ENCODE results near the gene PZP. TPM values are rescaled to one million over a fixed set of nuclear protein-coding genes. Genes with fewer than 3 reads are reported as not detected.

Gene PZP
- total RNA-seq, 1 experiment from 2014 or later, result not detected

GRCh38 chr12:9107542-9107873, 100.7 kb downstream of the PZP start:
- no peaks in the 10 kb centered on the region for H3K27me3 ChIP-seq
- H3K27ac ChIP-seq, result no peak overlapping the region
- H3K4me3 ChIP-seq, result no peak overlapping the region
- no peaks in the 10 kb centered on the region for H3K9me3 ChIP-seq (replicated peaks)
- no peaks in the 10 kb centered on the region for H3K4me1 ChIP-seq
- no peaks in the 10 kb centered on the region for H3K36me3 ChIP-seq
- DNase-seq, result no peak

- Histone ChIP-seq H3K9me3 (replicated peaks) (no peaks in the 10 kb centered on the region), H3K36me3 (no peaks in the 10 kb centered on the region), H3K27me3 (no peaks in the 10 kb centered on the region), H3K27ac (no peak overlapping the region), H3K4me3 (no peak overlapping the region), H3K4me1 (no peaks in the 10 kb centered on the region)
- DNase-seq, result no peak
Observed at GRCh38 chr12:9106610-9107541, 101.3 kb downstream of the PZP start.

- Histone ChIP-seq H3K4me3 (no peak overlapping the region), H3K4me1 (no peaks in the 10 kb centered on the region), H3K9me3 (replicated peaks) (no peaks in the 10 kb centered on the region), H3K27ac (no peak overlapping the region), H3K27me3 (no peaks in the 10 kb centered on the region), H3K36me3 (no peaks in the 10 kb centered on the region)
- no peak for DNase-seq
Observed at GRCh38 chr12:9106067-9106466, 102.1 kb downstream of the PZP start.

- H3K9me3 ChIP-seq (replicated peaks), result no peaks in the 10 kb centered on the region
- DNase-seq, result no peak
- H3K36me3 ChIP-seq, result no peaks in the 10 kb centered on the region
- no peaks in the 10 kb centered on the region for H3K27me3 ChIP-seq
- no peak overlapping the region for H3K27ac ChIP-seq
- H3K4me1 ChIP-seq, result no peaks in the 10 kb centered on the region
- H3K4me3 ChIP-seq, result no peak overlapping the region
Observed at GRCh38 chr12:9104767-9105423, 103.3 kb downstream of the PZP start.

GRCh38 chr12:9104087-9104486, 104.1 kb downstream of the PZP start:
- Histone ChIP-seq H3K4me1 (no peaks in the 10 kb centered on the region), H3K4me3 (no peak overlapping the region), H3K9me3 (replicated peaks) (no peaks in the 10 kb centered on the region), H3K36me3 (no peaks in the 10 kb centered on the region), H3K27me3 (no peaks in the 10 kb centered on the region), H3K27ac (no peak overlapping the region)
- DNase-seq, result no peak

GRCh38 chr12:9103050-9103849, 104.9 kb downstream of the PZP start:
- H3K4me3 ChIP-seq, result no peak overlapping the region

GRCh38 chr12:9101018-9101687, 107.0 kb downstream of the PZP start:
- no peaks in the 10 kb centered on the region for H3K36me3 ChIP-seq
- no peak for DNase-seq
- H3K4me3 ChIP-seq, result no peak overlapping the region
- H3K27ac ChIP-seq, result no peak overlapping the region
- H3K4me1 ChIP-seq, result peaks cover 8% of the 10 kb centered on the region
- no peaks in the 10 kb centered on the region for H3K9me3 ChIP-seq (replicated peaks)
- H3K27me3 ChIP-seq, result no peaks in the 10 kb centered on the region

More at GRCh38 chr12:9103050-9103849, 104.9 kb downstream of the PZP start:
- Histone ChIP-seq H3K4me1 (no peaks in the 10 kb centered on the region), H3K27me3 (no peaks in the 10 kb centered on the region), H3K27ac (no peak overlapping the region), H3K9me3 (replicated peaks) (no peaks in the 10 kb centered on the region), H3K36me3 (no peaks in the 10 kb centered on the region)
- DNase-seq, result no peak

- Histone ChIP-seq H3K27ac (no peak overlapping the region), H3K4me3 (no peak overlapping the region), H3K27me3 (no peaks in the 10 kb centered on the region), H3K4me1 (peaks cover 8% of the 10 kb centered on the region), H3K36me3 (no peaks in the 10 kb centered on the region), H3K9me3 (replicated peaks) (no peaks in the 10 kb centered on the region)
- no peak for DNase-seq
Observed at GRCh38 chr12:9099552-9100190, 108.5 kb downstream of the PZP start.

Other genes with a start within 250 kb of the PZP start
- gene KLRG1, start 218.8 kb downstream of the PZP start, total RNA-seq (2014; rRNA removed; shearing (Covaris generic)), result 2.3 TPM in 2 replicates
- 0.33 and 0.87 TPM in 2 replicates for gene A2M, start 92.5 kb downstream of the PZP start, total RNA-seq (2014; rRNA removed; shearing (Covaris generic))

Data from SJCRH30 (cell line).